Stimulated activated CD8-positive, alpha-beta memory T cell treated with anti-CD3 and anti-CD28 coated beads, Interleukin-12 subunit alpha, Interleukin-12 subunit beta, amount 100 ng/mL, for 24 hours (primary cell): ENCODE results near the gene CNTNAP2.
"Not testable (repeated sequence)": the region's sequence is repeated elsewhere in the genome, so short reads cannot be mapped to it uniquely, and the experiment has no call there.

Source experiments
- DNase-seq: peaks from one replicate; pipeline ENCODE4 v3.0.0-alpha.2; 2020; ENCODE audit errors: extremely low read depth

The CNTNAP2 gene

DNA sequence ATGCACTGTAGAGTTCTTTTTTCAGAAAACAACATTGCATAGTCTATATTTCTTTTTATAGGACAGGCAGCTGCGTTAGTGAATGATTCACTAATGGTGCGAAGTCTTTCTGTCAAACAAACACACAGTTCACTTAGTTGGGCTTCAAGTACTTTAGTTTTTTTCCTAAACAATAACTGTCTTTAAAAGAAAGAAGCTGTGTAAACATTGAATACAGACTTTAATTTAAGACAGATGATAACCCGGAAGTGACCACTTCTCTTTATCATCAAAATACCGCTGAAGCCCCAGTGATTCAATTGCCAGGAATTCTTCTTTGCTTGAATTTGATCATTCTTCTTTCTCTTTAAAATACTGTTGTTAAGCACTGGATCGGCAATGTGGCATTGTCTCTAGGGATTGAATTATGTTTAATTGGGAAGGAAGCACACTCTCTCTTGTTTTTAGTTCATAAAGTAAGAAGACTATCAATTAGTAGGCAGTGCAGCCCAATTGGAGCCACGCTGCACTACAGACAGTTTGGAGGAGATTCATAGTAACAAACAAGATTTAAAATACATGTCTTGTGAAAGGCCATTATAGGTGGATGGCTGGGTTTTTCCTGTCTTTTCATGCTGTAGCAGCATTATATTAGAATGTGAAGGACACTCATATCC, 30.4 kb downstream of the CNTNAP2 start:
- DNase-seq: no peak

DNA sequence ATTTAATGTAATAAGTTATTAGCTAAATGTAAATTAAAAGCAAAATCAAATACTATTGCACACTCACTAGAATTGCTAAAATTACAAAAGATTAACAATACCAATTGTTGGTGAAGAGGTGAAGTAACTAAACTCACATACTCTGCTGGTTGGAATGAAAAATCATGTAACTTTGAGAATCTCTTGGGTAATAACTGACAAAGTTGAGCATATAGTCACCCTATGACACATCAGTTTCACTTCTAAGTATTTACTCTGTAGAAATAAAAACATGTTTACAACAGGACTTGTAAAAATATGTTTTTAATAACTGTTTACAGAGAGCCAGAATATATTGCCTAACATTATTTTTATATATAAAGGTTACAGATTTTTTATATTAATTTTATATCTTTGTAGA, 33.6 kb downstream of the CNTNAP2 start:
- DNase-seq: no peak

- DNase-seq: no peak
These were observed 55.5 kb downstream of the CNTNAP2 start for GRCh38 chr7:146172112-146172511.

GRCh38 chr7:146175716-146176115, 59.1 kb downstream of the CNTNAP2 start:
- DNase-seq: no peak

DNA sequence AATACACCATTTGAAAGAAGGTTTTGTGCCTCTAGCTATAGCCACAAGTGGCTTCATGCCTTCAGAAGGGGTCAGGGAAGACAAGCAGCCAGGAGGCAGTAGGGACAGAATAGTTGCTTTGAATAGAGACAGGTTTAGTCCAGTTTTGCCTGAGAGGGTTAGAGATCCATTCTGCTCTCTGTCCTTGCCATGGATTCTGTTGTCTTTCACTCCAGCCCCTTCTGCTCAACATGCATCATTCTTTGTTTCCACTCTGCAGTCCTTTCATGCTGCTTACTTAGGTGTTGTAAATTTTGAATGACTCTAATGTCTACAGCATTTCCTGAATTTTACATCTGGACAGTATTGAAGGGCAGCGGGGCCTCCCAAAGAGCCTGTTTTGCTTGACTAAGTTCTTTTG, 60.3 kb downstream of the CNTNAP2 start:
- DNase-seq: no peak

DNA sequence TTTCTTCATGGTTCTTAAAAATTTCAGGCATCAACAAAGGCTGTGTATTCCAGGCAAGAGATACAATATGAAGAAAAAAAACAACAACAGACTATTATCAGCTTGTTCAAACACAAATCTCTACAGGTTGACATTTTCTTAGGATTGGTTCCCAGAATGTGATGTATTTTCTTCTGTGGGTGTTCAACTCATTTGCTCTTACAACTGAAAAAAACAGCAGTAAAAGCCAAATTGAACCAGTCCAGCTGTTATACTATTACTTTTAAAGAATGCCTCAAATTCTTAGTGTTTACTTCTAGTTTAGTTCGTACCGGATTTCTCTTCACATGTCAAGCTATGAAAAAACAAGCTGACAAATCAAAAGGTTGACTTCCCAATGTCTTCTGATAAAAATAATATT, 60.7 kb downstream of the CNTNAP2 start:
- DNase-seq: no peak

DNA sequence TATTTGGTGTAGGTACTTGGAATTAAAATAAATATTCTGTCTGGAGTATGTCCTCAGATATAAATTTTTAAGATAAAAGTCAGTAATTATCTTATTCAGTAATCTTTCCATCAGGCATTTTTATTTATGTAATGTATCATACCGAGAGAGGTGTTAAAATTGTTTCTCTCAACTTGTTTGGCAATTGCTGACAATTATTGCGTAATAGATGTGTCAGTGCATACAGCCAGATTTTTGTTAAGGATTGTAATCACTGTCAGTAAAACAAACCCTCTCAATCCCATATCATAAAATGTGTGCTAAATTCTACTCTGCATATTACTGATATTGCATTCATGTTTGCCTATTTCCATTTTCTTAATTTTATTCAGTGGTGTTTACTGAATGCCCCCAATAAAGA, 69.2 kb downstream of the CNTNAP2 start:
- no peak for DNase-seq

DNA sequence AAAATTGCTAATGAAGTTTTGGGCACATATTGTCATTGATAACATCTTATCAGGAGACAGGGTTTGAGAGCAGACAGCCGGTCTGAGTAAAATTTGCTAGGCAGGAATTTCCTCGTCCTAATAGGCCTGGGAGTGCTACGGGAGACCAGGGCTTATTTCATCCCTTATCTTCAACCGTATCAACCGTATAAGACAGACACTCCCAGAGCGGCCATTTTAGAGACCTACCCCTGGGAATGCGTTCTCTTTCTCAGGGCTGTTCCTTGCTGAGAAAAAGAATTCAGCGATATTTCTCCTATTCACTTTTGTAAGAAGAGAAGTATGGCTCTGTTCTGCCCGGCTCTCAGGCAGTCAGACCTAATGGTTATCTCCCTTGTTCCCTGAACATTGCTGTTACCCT, 74.8 kb downstream of the CNTNAP2 start:
- not testable (repeated sequence) for DNase-seq

GRCh38 chr7:146201945-146202344, 85.3 kb downstream of the CNTNAP2 start:
- DNase-seq: no peak

DNA sequence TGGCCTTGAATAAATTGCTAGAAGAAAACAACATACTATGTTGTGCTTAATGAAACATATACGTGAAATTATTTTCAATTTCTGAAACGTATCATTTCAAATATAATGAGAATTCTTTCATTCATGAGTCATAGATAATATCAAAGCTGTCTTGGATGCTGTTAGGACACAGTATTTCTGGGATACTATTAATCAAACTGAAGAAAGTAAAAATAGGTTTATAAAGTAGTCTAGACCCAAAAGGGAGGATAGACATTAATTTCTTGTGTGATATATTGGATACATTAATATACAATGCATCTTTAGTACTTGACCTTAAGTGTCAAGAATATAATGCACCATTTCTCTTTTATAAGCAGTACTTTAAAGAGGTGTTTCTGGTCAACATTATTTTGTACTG, 89.7 kb downstream of the CNTNAP2 start:
- no peak for DNase-seq

GRCh38 chr7:146208492-146208891, 91.9 kb downstream of the CNTNAP2 start:
- DNase-seq: no peak

DNA sequence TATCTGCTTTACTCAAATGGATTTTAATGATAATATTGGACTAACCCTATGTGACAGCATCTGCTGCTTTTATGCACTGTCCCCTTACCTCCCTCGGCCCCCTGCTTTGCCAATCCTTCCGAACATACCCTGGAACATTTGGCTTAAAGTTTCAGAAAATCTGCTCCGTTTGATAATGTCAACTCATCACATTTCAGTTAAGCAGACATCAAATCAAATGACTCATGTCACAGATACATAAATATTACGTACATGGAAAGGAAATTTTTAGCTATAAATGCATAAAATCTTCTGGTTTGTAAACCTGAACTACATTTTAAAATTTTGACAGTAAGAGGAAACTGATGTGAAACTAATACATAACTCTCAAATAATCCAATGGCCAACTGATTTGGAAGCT, 98.2 kb downstream of the CNTNAP2 start:
- DNase-seq: no peak

DNA sequence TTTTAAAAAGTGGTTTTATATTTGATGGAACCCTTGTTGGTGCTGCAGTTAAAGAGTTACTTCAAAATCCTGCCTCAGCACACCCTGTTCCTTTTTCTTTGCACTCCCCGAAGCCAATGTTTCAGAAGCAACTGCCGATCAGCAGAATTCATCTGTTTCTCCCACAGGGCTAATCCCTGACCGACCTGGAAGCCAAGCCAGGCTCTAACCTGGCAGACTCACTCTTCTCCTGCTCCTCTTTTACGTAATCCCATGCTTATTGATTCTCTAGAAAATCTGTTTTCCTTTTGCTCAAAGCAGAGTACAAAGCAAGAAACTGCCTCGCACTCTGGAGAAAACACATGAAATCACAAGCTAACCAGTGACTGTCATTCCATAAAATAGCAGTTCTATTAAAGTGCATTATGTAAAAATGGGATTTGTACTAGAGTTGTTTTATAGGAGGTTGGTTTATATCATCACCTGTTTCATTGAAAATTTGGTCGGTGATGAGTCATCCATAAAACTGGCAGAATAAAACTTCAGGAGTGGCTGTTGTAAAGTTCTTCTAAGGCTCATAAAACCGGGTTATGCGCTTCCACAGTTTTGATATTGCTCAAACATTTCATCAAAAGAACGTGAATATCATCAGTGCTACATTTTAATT, 99.9 kb downstream of the CNTNAP2 start:
- DNase-seq: no peak

DNA sequence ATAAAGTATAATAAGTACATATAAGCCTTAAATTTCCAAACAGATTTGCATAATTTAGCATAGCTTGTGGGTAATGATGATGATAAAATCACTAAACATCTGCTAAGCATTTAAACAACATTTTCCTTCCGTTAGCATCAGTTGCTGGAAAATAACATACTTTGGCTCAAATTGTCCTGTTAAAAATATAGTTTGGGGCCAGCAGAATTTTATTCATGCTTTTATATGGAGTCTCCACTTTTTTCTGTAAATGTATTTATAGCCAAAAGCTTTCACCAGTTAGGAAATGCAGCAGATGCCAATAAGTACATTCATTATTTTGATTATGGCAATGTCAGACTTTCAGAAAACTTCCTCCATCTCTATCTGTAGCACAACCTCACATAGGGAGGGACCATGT, 107.2 kb downstream of the CNTNAP2 start:
- DNase-seq: no peak

- DNase-seq: no peak
These were observed 116.0 kb downstream of the CNTNAP2 start for GRCh38 chr7:146232604-146233003.

- no peak for DNase-seq
These were observed 118.6 kb downstream of the CNTNAP2 start for GRCh38 chr7:146235195-146235594.

- DNase-seq: no peak
These were observed 126.1 kb downstream of the CNTNAP2 start for GRCh38 chr7:146242661-146243060.

DNA sequence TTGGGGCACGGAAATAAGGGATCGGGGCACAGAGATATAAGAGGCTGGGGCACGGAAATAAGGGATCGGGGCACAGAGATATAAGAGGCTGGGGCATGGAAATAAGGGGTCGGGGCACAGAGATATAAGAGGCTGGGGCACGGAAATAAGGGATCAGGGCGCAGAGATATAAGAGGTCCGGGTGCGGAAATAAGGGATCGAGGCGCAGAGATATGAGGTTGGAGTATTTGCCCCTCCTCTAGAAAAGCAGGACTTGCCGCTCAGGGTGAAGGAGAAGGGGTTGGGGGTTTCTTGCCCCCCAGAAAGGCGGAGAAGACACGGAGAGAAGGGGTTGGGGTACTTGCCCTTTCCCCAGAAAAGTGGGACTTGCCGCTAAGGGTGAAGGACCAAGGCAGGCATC, 131.4 kb downstream of the CNTNAP2 start:
- DNase-seq: not testable (repeated sequence)

GRCh38 chr7:146248744-146249143, 132.1 kb downstream of the CNTNAP2 start:
- not testable (repeated sequence) for DNase-seq

- DNase-seq: no peak
These were observed 132.7 kb downstream of the CNTNAP2 start for GRCh38 chr7:146249272-146249671.

DNA sequence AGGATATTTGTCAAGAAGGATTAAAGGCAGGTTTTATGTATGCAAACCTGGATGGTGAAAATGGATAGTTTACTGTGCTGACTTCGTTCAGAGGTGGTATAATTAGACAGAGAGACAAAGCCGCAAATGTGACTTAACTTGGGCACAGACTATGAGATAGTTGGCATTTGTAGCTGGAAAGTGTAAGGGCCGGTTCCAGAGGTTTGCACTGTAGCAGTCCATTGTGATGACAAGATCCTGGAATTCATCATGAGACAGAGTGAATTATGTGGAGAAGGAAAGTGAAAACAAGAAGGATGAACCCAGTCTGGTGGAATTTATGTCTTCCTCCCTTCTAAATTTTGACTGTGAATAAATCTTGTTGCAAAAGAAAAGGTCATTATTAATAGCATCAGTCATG, 139.0 kb downstream of the CNTNAP2 start:
- no peak for DNase-seq

DNA sequence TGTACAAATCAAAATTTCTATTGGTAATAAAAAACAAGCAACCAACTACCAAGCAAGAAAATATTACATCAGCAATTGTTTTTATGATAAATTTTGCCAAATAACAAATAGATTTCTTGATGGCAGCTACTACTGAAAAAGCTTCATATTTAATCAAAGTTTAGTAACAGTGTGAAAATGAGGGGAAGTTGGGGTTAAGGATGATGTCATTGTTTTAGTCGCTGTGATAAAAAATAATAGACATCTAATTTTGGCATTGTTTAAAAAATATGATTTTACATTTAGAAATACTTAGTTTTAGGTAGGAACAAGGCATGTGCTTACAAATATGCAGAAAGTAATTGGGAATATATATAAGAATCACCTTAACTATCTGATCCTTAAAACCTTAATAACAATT, 145.9 kb downstream of the CNTNAP2 start:
- no peak for DNase-seq

- DNase-seq: no peak
These were observed 160.3 kb downstream of the CNTNAP2 start for GRCh38 chr7:146276888-146277287.

GRCh38 chr7:146285418-146285817, 168.8 kb downstream of the CNTNAP2 start:
- no peak for DNase-seq
